ENCODE results near the gene AADAC. TPM values are rescaled to one million over a fixed set of nuclear protein-coding genes. Genes with fewer than 3 reads are reported as not detected.
"Not testable (repeated sequence)": the region's sequence is repeated elsewhere in the genome, so short reads cannot be mapped to it uniquely, and the experiment has no call there.

Gene AADAC
- total RNA-seq, 4 donors from 2014 or later = 9.9 to 239 (median 67.4) TPM

GRCh38 chr3:151867666-151868065 lies 53.8 kb downstream of the AADAC start:
- Histone ChIP-seq H3K27ac (no peak overlapping the region), H3K9me3 (no peaks in the 10 kb centered on the region), H3K4me3 (no peak overlapping the region), H3K27me3 (no peaks in the 10 kb centered on the region), H3K36me3 (no peaks in the 10 kb centered on the region), H3K4me1 (no peaks in the 10 kb centered on the region)
- no peak for DNase-seq
- TF ChIP-seq POLR2A (IDR thresholded peaks at IDR 0.05) (no peak), CTCF (IDR thresholded peaks at IDR 0.05) (no peak)

- Histone ChIP-seq H3K4me3 (no peak overlapping the region), H3K27ac (no peak overlapping the region), H3K4me1 (no peaks in the 10 kb centered on the region), H3K9me3 (no peaks in the 10 kb centered on the region), H3K27me3 (no peaks in the 10 kb centered on the region), H3K36me3 (no peaks in the 10 kb centered on the region)
- no peak for DNase-seq
- TF ChIP-seq CTCF (IDR thresholded peaks at IDR 0.05) (no peak), POLR2A (IDR thresholded peaks at IDR 0.05) (no peak)
Observed at GRCh38 chr3:151869181-151869580, 55.3 kb downstream of the AADAC start.

GRCh38 chr3:151871639-151872468 lies 57.9 kb downstream of the AADAC start:
- DNase-seq = no peak
- Histone ChIP-seq H3K27ac (peak overlapping the region in 1 of 4 donors; percentile 11), H3K27me3 (no peaks in the 10 kb centered on the region), H3K4me1 (no peaks in the 10 kb centered on the region), H3K36me3 (no peaks in the 10 kb centered on the region), H3K9me3 (no peaks in the 10 kb centered on the region), H3K4me3 (no peak overlapping the region)
- no peak for TF ChIP-seq POLR2A (IDR thresholded peaks at IDR 0.05)
- no peak for TF ChIP-seq CTCF (IDR thresholded peaks at IDR 0.05)

GRCh38 chr3:151873398-151873797 lies 59.5 kb downstream of the AADAC start, which contains the start of gene SUCNR1:
SUCNR1 (plus strand) TSS chr3:151873643; CDS start chr3:151879893, 6,250 bp downstream.
- no peak for DNase-seq
- no peaks in the 10 kb centered on the region for H3K36me3 ChIP-seq
- no peaks in the 10 kb centered on the region for H3K9me3 ChIP-seq
- no peak within 1 kb of the TSS for H3K4me3 ChIP-seq
- H3K27me3 ChIP-seq = no peaks in the 10 kb centered on the region
- no peak for TF ChIP-seq CTCF (IDR thresholded peaks at IDR 0.05)
- TF ChIP-seq POLR2A (IDR thresholded peaks at IDR 0.05) = no peak
- no peak within 1 kb of the TSS for H3K27ac ChIP-seq
- no peaks in the 10 kb centered on the region for H3K4me1 ChIP-seq

GRCh38 chr3:151874079-151874478 lies 60.2 kb downstream of the AADAC start:
- not testable (repeated sequence) for H3K27ac ChIP-seq, DNase-seq, H3K36me3 ChIP-seq, H3K9me3 ChIP-seq, H3K4me3 ChIP-seq, H3K27me3 ChIP-seq, H3K4me1 ChIP-seq

GRCh38 chr3:151875759-151876158 lies 61.8 kb downstream of the AADAC start:
- no peak for TF ChIP-seq CTCF (IDR thresholded peaks at IDR 0.05)
- TF ChIP-seq POLR2A (IDR thresholded peaks at IDR 0.05) = no peak
- Histone ChIP-seq H3K9me3 (no peaks in the 10 kb centered on the region), H3K27ac (no peak overlapping the region), H3K4me1 (peaks cover 0 to 4% (median 0%) of the 10 kb centered on the region in 4 donors), H3K27me3 (no peaks in the 10 kb centered on the region), H3K36me3 (no peaks in the 10 kb centered on the region), H3K4me3 (no peak overlapping the region)
- no peak for DNase-seq

Measured in Peyer's patch (tissue), 4 donors.